Esophagus squamous epithelium (tissue), 5 donors: ENCODE results near the gene OR10A4. TPM values are rescaled to one million over a fixed set of nuclear protein-coding genes. Genes with fewer than 3 reads are reported as not detected.
"Not testable (repeated sequence)": the region's sequence is repeated elsewhere in the genome, so short reads cannot be mapped to it uniquely, and the experiment has no call there.

Experiments
- DNase-seq: peaks from one replicate; lab custom pipeline; 2025; lab: John Stamatoyannopoulos, UW
- H3K27ac ChIP-seq, 4 donors: fragments of 200-600 bp; sonication (generic); one replicate each; pipeline ENCODE4 v1.5.1; 2016 to 2019; ENCODE audit warnings: mild to moderate bottlenecking in 1 of 4
- H3K27me3 ChIP-seq, 4 donors: fragments of 200-600 bp; sonication (generic); 1 replicate in 3 of 4; 2 replicates in 1 of 4; pipeline versions ENCODE4 v1.5.1 to v1.6.0; 2017 to 2021; ENCODE audit warnings: antibody characterized with exemption in 1 of 4
- H3K36me3 ChIP-seq, 3 donors: fragments of 200-600 bp; sonication (generic); one replicate each; pipeline ENCODE4 v1.5.1; 2016 to 2019
- H3K4me1 ChIP-seq, 3 donors: fragments of 200-600 bp; sonication (generic); one replicate each; pipeline ENCODE4 v1.5.1; 2017 to 2019
- H3K4me3 ChIP-seq, 4 donors: fragments of 200-600 bp; sonication (generic); 1 replicate in 3 of 4; 2 replicates in 1 of 4; pipeline ENCODE4 v1.5.1; 2016 to 2019; ENCODE audit warnings: mild to moderate bottlenecking in 2 of 4, moderate library complexity in 1 of 4
- H3K9me3 ChIP-seq, 3 donors: fragments of 200-600 bp; sonication (generic); one replicate each; pipeline ENCODE4 v1.5.1; 2016 to 2019
- POLR2A ChIP-seq, 4 donors: fragments of 450-650 bp; IDR thresholded peaks; one replicate each; pipeline ENCODE4 v1.6.1; 2017; ENCODE audit warnings: antibody characterized with exemption in 4 of 4, mild to moderate bottlenecking in 4 of 4, moderate library complexity in 3 of 4
- WGBS, 2 donors: methylation state at CpG; one replicate each; pipeline ENCODE4 v1.1.5; 2018; 5-methylcytosine and 5-hydroxymethylcytosine counted together
- intact Hi-C: fragments of 100-400 bp; cut with DNase I; formaldehyde crosslinking; loops from one replicate; pipeline ENCODE4 v1.15.0; 2022
- total RNA-seq, 4 donors: library from RNA; depleted of rRNA; stranded (reverse); fragments of >200 nt; gene quantifications; one replicate each; pipeline ENCODE4 v1.1.0, GENCODE V29; 2016
- TF ChIP-seq, protein P1 (sequence below), 6 experiments: fragments of 450-650 bp in 4 of 6; fragments of 200-600 bp in 2 of 6; sonication (generic) in 2 of 6; IDR thresholded peaks; one replicate each; pipeline ENCODE4 v1.5.1; 2016 to 2019; ENCODE audit warnings: antibody characterized with exemption in 6 of 6, mild to moderate bottlenecking in 4 of 6, moderate library complexity in 4 of 6
- donor health status: DM: yes; HTN: yes; CAD: no.

The OR10A4 gene
- total RNA-seq, 4 donors from 2014 or later = not detected

DNA sequence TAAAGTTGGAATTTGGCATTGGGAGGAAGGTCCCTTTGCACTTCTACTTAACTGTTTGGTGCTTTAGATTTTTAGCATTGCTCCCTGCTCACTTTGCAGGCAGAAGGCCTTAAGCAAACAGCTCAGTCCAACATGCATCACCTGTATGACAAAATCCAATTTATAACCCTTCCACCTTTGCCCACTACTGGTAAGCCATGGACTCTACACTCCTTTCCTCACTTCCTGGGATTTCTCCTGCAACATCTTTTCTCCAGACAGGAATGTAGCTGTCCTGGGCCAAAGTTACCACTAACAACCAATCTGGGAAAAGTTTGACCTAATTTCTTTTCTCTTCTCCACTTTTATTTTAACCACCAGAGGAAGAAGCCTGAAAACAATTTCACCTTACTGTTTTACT, 17.7 kb downstream of the OR10A4 start:
- Histone ChIP-seq H3K27me3 (no peaks in the 10 kb centered on the region), H3K9me3 (no peaks in the 10 kb centered on the region), H3K27ac (no peak overlapping the region), H3K4me1 (no peaks in the 10 kb centered on the region), H3K36me3 (no peaks in the 10 kb centered on the region), H3K4me3 (no peak overlapping the region)
- no peak for TF ChIP-seq POLR2A (IDR thresholded peaks at IDR 0.05)
- TF ChIP-seq, protein P1, sequence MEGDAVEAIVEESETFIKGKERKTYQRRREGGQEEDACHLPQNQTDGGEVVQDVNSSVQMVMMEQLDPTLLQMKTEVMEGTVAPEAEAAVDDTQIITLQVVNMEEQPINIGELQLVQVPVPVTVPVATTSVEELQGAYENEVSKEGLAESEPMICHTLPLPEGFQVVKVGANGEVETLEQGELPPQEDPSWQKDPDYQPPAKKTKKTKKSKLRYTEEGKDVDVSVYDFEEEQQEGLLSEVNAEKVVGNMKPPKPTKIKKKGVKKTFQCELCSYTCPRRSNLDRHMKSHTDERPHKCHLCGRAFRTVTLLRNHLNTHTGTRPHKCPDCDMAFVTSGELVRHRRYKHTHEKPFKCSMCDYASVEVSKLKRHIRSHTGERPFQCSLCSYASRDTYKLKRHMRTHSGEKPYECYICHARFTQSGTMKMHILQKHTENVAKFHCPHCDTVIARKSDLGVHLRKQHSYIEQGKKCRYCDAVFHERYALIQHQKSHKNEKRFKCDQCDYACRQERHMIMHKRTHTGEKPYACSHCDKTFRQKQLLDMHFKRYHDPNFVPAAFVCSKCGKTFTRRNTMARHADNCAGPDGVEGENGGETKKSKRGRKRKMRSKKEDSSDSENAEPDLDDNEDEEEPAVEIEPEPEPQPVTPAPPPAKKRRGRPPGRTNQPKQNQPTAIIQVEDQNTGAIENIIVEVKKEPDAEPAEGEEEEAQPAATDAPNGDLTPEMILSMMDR (IDR thresholded peaks at IDR 0.05) = no peak
- intact Hi-C loops = no loop called here
- DNase-seq = no peak

DNA sequence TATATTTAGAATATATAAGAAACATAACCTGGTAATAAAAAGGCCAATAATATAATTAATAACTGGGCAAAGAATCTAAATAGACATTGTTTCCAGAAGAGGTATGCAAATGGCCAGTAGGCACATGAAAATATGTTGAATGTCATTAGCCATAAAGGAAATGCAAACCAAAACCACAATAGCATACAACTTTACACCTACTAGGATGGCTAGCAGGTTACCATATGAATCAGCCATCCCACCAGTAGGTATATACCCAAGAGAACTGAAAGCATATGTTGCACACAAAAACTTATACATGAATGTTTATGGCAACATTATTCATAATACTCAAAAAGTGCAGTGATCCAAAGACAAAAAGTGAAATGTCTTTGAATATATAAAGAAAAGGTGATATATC, 18.6 kb downstream of the OR10A4 start:
- Histone ChIP-seq H3K9me3 (no peaks in the 10 kb centered on the region), H3K4me3 (no peak overlapping the region), H3K4me1 (no peaks in the 10 kb centered on the region), H3K36me3 (no peaks in the 10 kb centered on the region), H3K27me3 (no peaks in the 10 kb centered on the region), H3K27ac (no peak overlapping the region)
- no peak for DNase-seq
- intact Hi-C loops = no loop called here
- TF ChIP-seq POLR2A (IDR thresholded peaks at IDR 0.05) = no peak
- TF ChIP-seq, protein P1 (IDR thresholded peaks at IDR 0.05) = no peak

DNA sequence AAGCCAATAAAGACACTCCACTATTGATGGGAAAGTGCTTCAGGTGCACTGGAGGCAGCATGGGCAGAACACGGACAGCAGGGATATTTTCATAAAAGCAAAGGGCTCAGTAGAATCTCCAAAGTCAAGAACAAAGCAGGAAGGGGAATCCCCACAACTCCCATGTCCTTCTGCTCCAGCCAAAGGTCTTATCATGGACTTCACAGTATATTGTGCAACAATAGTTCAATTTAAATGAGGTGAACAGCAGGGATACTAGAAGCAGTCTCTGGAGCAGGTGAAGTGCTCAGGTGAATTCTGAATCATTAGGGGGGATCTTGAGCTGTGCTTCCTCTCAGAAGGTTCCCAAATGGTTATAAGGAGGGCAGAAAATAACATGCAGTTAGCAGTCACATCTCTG, 22.5 kb downstream of the OR10A4 start:
- TF ChIP-seq POLR2A (IDR thresholded peaks at IDR 0.05) = no peak
- TF ChIP-seq, protein P1 (IDR thresholded peaks at IDR 0.05) = no peak
- no peak for DNase-seq
- Histone ChIP-seq H3K9me3 (no peaks in the 10 kb centered on the region), H3K27ac (no peak overlapping the region), H3K4me1 (no peaks in the 10 kb centered on the region), H3K36me3 (no peaks in the 10 kb centered on the region), H3K4me3 (no peak overlapping the region), H3K27me3 (peaks cover 0 to 4% (median 0%) of the 10 kb centered on the region in 4 donors)
- 69 to 71% methylated on average over 1 of the region's 1 CpG for WGBS, 2 donors
- intact Hi-C loops = no loop called here

DNA sequence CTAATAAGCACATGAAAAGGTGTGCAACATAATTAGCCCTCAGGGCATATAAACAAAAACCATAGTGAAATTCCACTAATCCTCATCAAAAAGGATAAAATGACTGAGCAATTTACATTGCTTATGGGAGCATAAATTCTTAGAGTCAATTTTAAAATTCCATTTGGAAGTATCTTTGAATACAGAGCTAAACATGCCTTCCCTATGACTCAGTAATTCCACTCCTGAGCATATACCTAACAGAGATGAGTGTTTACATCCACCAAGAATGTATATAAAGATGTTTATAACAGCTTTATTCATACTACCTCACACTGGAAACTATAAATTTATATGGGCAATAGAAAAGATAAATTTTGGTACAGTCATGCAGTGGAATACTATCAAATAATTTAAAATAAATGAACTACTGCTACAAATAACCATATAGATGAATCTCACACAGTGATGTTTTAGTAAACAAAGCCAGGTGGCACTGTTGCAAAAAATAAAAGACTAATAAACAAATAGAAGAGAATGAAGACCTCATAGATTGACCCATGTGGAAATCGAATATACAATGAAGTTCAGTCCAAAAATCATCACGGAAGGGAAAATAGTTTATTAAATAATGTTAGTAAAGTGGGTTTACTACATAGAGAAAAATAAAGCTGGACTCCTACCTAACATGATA, 24.0 kb downstream of the OR10A4 start:
- no peak overlapping the region for H3K27ac ChIP-seq
- no peak for TF ChIP-seq POLR2A (IDR thresholded peaks at IDR 0.05)
- TF ChIP-seq, protein P1 (IDR thresholded peaks at IDR 0.05) = no peak
- intact Hi-C loops = no loop called here
- no peak for DNase-seq
- H3K36me3 ChIP-seq = no peaks in the 10 kb centered on the region
- no peaks in the 10 kb centered on the region for H3K4me1 ChIP-seq
- no peaks in the 10 kb centered on the region for H3K9me3 ChIP-seq
- no peak overlapping the region for H3K4me3 ChIP-seq
- H3K27me3 ChIP-seq = peaks cover 0 to 4% (median 0%) of the 10 kb centered on the region in 4 donors
- WGBS, 2 donors = 54 to 71% methylated on average over 2 of the region's 2 CpGs

DNA sequence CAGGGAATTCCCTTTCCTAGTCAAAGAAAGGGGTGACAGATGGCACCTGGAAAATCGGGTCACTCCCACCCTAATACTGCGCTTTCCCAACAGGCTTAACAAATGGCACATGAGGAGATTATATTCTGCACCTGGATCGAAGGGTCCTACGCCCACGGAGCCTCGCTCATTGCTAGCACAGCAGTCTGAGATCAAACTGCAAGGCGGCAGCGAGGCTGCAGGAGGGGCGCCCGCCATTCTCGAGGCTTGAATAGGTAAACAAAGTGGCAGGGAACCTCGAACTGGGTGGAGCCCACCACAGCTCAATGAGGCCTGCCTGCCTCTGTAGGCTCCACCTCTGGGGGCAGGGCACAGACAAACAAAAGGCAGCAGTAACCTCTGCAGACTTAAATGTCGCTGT, 28.4 kb downstream of the OR10A4 start:
- H3K9me3 ChIP-seq, intact Hi-C loops, H3K36me3 ChIP-seq, H3K4me1 ChIP-seq, H3K27me3 ChIP-seq, DNase-seq, H3K4me3 ChIP-seq, H3K27ac ChIP-seq: not testable (repeated sequence)
- 56 to 80% methylated on average over 3 to 7 of the region's 13 CpGs for WGBS, 2 donors

DNA sequence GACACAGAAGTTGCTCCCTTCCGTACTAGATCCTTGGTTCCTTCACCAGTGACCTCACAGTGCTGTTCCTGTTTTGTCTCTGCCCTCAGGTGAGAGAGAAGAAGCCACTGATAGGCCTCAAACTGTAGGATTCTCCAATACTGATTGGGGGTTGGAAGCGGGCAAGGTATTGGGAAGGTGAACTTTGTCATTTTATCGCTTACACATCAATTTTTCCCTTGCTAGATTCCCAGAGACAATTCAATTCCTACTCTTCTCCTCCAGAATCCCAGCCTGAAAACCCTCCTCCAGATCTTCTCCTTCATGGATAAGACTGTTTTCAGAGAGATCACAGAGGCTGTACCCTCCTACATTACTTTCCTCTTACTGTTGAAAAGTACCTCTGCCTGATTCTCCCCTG, 35.0 kb downstream of the OR10A4 start:
- intact Hi-C loops = no loop called here
- no peaks in the 10 kb centered on the region for H3K27me3 ChIP-seq
- no peak for TF ChIP-seq POLR2A (IDR thresholded peaks at IDR 0.05)
- TF ChIP-seq, protein P1 (IDR thresholded peaks at IDR 0.05) = no peak
- no peak for DNase-seq
- 87 to 89% methylated on average over 3 of the region's 3 CpGs for WGBS, 2 donors
- no peak overlapping the region for H3K27ac ChIP-seq
- H3K4me3 ChIP-seq = no peak overlapping the region
- no peaks in the 10 kb centered on the region for H3K4me1 ChIP-seq
- H3K9me3 ChIP-seq = no peaks in the 10 kb centered on the region
- no peaks in the 10 kb centered on the region for H3K36me3 ChIP-seq
